Measurements from ENCODE around the gene CCPG1. TPM values are rescaled to one million over a fixed set of nuclear protein-coding genes. Genes with fewer than 3 reads are reported as not detected.

The CCPG1 gene
- total RNA-seq, 1 donor from 2014 or later: 102 TPM

- no peak for TF ChIP-seq CTCF (IDR thresholded peaks at IDR 0.05; ENCODE audit: insufficient read depth, low read length, severe bottlenecking)
- H3K27me3 ChIP-seq (ENCODE audit: control insufficient read depth, insufficient read depth, low read length): no peaks in the 10 kb centered on the region
- no peak for FAIRE-seq
- DNase-seq (ENCODE audit: low read depth): no peak
- no peak overlapping the region for H3K4me3 ChIP-seq (ENCODE audit: low read depth, low read length)
- H3K36me3 ChIP-seq (ENCODE audit: control insufficient read depth, insufficient read depth, low read length): no peaks in the 10 kb centered on the region
These were observed 51.1 kb downstream of the CCPG1 start for GRCh38 chr15:55356985-55357585.

- no peaks in the 10 kb centered on the region for H3K27me3 ChIP-seq (ENCODE audit: control insufficient read depth, insufficient read depth, low read length)
- DNase-seq (ENCODE audit: low read depth) (no peak), FAIRE-seq (no peak)
- no peak overlapping the region for H3K4me3 ChIP-seq (ENCODE audit: low read depth, low read length)
- H3K36me3 ChIP-seq (ENCODE audit: control insufficient read depth, insufficient read depth, low read length): no peaks in the 10 kb centered on the region
- TF ChIP-seq CTCF (IDR thresholded peaks at IDR 0.05; ENCODE audit: insufficient read depth, low read length, severe bottlenecking): no peak
These were observed 55.1 kb downstream of the CCPG1 start for GRCh38 chr15:55353025-55353424.

GRCh38 chr15:55349282-55349681 is 58.9 kb downstream of the CCPG1 start:
- no peak for DNase-seq (ENCODE audit: low read depth)
- FAIRE-seq: no peak
- H3K36me3 ChIP-seq (ENCODE audit: control insufficient read depth, insufficient read depth, low read length): no peaks in the 10 kb centered on the region
- TF ChIP-seq CTCF (IDR thresholded peaks at IDR 0.05; ENCODE audit: insufficient read depth, low read length, severe bottlenecking): no peak
- H3K4me3 ChIP-seq (ENCODE audit: low read depth, low read length): no peak overlapping the region
- H3K27me3 ChIP-seq (ENCODE audit: control insufficient read depth, insufficient read depth, low read length): no peaks in the 10 kb centered on the region

GRCh38 chr15:55348281-55348778 is 59.8 kb downstream of the CCPG1 start:
- Histone ChIP-seq H3K36me3 (ENCODE audit: control insufficient read depth, insufficient read depth, low read length) (no peaks in the 10 kb centered on the region), H3K27me3 (ENCODE audit: control insufficient read depth, insufficient read depth, low read length) (no peaks in the 10 kb centered on the region), H3K4me3 (ENCODE audit: low read depth, low read length) (no peak overlapping the region)
- no peak for TF ChIP-seq CTCF (IDR thresholded peaks at IDR 0.05; ENCODE audit: insufficient read depth, low read length, severe bottlenecking)
- DNase-seq (ENCODE audit: low read depth): no peak
- FAIRE-seq: no peak

- no peaks in the 10 kb centered on the region for H3K36me3 ChIP-seq (ENCODE audit: control insufficient read depth, insufficient read depth, low read length)
- H3K27me3 ChIP-seq (ENCODE audit: control insufficient read depth, insufficient read depth, low read length): no peaks in the 10 kb centered on the region
- H3K4me3 ChIP-seq (ENCODE audit: low read depth, low read length): no peak overlapping the region
- FAIRE-seq: no peak
- TF ChIP-seq CTCF (IDR thresholded peaks at IDR 0.05; ENCODE audit: insufficient read depth, low read length, severe bottlenecking): no peak
- DNase-seq (ENCODE audit: low read depth): peak; percentile 75
These were observed 64.0 kb downstream of the CCPG1 start for GRCh38 chr15:55344206-55344605.

- no peak for TF ChIP-seq CTCF (IDR thresholded peaks at IDR 0.05; ENCODE audit: insufficient read depth, low read length, severe bottlenecking)
- Histone ChIP-seq H3K4me3 (ENCODE audit: low read depth, low read length) (no peak overlapping the region), H3K27me3 (ENCODE audit: control insufficient read depth, insufficient read depth, low read length) (no peaks in the 10 kb centered on the region), H3K36me3 (ENCODE audit: control insufficient read depth, insufficient read depth, low read length) (no peaks in the 10 kb centered on the region)
- DNase-seq (ENCODE audit: low read depth): no peak
- FAIRE-seq: no peak
These were observed 65.0 kb downstream of the CCPG1 start for GRCh38 chr15:55343168-55343567.

Measured in bronchial epithelial cell (primary cell).